ENCODE data around the gene ZPBP.
"Not testable (repeated sequence)": the region's sequence is repeated elsewhere in the genome, so short reads cannot be mapped to it uniquely, and the experiment has no call there.

ZPBP gene

DNA sequence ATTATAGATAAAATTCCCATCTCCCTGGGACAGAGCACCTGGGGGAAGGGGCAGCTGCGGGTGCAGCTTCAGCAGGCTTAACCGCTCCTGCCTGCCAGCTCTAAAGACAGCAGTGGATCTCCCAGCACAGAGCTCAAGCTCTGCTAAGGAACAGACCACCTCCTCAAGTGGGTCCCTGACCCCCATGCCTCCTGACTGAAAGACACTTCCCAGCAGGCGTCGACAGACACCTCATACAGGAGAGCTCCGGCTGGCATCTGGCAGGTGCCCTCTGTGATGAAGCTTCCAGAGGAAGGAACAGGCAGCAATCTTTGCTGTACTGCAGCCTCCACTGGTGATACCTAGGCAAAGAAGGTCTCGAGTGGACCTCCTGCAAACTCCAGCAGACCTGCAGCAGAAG, 51.9 kb downstream of the ZPBP start:
- not testable (repeated sequence) for ATAC-seq

DNA sequence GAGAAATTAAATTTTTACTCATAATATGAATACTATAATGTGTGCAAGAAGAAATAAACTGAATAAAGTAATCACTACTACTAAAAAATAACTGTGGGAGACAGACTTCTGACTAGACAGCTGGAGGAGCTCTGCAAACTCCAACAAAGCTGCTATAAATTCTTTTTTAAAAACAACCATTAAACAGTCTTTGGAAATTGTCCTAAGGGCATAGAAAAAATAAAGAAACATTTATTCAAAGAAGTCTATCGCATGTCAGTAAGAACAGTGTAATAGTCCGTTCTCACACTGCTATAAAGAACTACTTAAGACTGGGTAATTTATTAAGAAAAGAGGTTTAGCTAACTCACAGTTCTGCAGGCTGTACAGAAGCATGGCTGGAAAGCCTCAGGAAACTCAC, 56.0 kb downstream of the ZPBP start:
- ATAC-seq, result no peak

DNA sequence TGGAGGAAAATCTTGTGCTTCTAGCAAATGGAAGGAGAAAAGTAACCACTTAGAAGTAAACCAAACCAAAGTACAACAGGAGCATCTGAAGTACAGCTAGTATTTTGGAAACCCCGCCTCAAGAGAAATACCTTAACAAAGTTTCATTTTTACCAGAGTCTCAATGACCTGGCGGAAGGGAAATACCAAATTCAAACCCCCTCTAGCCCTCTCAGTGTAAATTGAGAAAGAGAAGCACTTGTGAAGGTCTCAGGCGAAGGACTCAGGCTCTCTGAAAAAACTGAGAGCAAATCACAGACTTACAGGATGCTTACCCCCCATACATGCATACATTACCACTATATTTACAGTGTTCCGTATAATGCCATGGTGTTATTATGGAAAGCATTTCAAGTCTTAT, 70.1 kb downstream of the ZPBP start:
- ATAC-seq, result no peak

DNA sequence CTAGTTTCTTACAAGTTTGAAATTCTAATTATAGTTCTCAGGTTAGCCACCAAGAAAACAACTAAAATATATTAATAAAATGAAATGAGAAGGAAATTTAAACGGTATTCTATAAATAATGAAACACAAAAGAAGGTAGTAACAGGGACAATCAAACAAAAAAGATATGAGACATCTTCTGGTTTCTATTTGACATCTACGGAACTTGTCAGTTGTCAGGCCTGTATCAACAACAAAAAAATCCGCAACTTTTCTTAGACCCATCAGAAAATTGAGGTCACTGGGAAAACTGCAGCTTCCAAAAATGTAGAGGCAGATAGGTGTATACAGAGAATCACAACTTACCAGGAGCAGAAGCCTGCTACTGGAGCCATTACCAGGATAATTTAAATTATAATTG, 70.6 kb downstream of the ZPBP start:
- no peak for ATAC-seq

DNA sequence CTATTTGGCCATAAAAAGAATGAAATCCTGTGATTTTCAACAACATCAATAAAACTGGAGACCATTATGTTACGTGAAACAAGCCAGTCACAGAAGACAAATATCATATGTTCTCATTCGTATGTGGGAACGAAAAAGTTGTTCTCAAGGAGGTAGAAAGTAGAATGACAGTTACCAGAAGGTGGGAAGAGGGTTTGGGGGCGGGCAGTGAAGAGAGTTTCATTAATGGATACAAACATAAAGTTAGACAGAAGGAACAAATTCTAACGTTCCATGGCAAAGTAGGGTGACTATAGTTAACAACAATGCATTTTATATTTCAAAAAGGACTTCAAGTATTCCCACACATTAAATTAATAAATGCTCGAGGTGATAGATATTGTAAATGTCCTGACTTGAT, 97.4 kb downstream of the ZPBP start:
- no peak for ATAC-seq

DNA sequence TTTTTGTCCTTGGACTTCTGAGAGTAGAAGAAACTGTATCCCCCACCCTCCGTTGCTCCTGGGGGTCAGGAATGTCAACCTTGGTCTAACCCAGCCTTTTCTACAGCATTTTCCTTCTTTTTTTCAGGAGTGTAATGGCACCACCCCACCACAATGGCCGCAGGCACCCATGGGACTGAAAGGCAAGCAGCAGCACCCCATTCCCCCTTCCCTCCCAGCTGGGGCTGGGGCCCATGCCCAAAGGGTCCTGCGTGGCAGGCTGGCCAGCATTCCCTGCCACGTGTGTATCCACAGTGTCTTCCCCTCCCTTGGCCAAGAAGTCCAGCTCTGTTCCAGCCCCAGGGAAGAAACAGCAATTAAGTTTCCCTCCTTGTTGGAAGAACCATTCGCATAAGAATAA, 106.9 kb downstream of the ZPBP start:
- ATAC-seq, result no peak

DNA sequence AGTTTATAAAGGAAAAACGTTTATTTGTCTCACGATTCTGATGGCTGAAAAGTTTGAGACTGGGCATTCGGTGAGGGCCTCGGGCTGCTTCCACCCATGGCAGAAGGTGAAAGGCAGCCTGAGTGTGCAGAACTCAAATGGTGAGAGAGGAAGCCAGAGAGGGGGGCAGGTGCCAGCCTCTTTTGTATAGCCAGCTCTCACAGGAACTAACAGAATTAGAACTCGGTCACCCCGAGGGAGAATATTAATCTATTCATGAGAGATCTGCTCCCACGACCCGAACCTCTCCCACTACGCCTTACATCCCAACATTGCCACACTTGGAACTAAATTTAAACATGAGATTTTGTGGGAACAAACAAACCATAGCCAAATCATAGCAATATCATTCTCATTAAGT, 112.6 kb downstream of the ZPBP start:
- ATAC-seq, result no peak

- ATAC-seq, result no peak
Measured at GRCh38 chr7:49976238-49976637, 116.8 kb downstream of the ZPBP start.

GRCh38 chr7:49974035-49974434, 119.0 kb downstream of the ZPBP start:
- ATAC-seq, result no peak

- no peak for ATAC-seq
Measured at GRCh38 chr7:49937608-49938007, 155.4 kb downstream of the ZPBP start.

GRCh38 chr7:49931627-49932026, 161.4 kb downstream of the ZPBP start:
- no peak for ATAC-seq

GRCh38 chr7:49928787-49929186, 164.3 kb downstream of the ZPBP start:
- no peak for ATAC-seq

DNA sequence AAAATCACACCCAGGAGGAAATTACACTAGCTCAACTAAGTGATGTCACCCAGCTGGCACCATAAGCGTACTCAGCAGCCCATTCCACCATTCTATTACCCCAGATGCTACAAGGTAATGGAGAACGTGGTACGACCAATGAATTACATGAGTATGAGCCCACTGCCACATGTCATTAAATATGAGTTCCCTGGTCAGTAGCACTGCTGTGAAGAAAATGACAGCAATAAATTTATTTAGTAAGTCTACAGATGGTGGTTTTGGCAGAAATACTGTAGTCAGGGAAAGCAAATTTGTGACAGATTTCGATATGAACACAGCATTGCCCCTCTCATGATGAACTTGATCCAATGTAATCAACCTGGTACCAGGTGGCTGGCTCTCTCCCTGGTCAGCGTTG, 165.4 kb downstream of the ZPBP start:
- ATAC-seq, result no peak

GRCh38 chr7:49926720-49927119, 166.3 kb downstream of the ZPBP start:
- ATAC-seq, result no peak

DNA sequence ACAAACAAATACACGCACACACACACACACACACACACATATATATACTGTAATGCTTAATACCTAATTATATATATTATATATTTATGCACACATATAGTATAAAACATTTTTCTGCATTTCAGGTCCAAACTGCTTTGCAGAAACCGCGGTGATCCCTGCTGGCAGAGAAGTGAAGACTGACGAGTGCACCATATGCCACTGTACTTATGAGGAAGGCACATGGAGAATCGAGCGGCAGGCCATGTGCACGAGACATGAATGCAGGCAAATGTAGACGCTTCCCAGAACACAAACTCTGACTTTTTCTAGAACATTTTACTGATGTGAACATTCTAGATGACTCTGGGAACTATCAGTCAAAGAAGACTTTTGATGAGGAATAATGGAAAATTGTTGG, 181.1 kb downstream of the ZPBP start:
- no peak for ATAC-seq

- ATAC-seq, result no peak
Measured at GRCh38 chr7:49894543-49894942, 198.5 kb downstream of the ZPBP start.

- no peak for ATAC-seq
Measured at GRCh38 chr7:49893131-49893530, 199.9 kb downstream of the ZPBP start.

DNA sequence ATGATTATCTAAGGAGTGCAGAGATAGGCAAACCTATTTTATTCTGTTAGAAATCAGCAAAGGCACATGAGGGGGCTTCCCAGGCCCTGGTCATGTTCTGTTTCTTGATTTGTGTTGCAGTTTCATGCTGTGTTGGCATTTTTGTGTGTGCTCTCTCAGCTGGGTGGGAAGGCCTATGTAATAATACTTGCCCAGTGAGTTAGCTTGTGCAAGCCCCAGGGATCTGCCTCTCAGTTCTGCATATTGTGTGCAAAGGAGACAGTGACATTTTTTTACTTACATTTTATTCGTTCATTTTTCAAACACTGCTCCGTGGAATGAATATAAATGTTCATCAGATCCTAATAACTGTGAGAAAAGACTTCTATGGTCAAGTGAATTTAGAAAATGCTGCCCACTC, 200.6 kb downstream of the ZPBP start:
- ATAC-seq, result no peak

Measured in activated CD4-positive, CD25-positive, alpha-beta regulatory T cell treated with anti-CD3 and anti-CD28 coated beads, Interleukin-2, amount 50 U/mL, for 24 hours (primary cell).